WI38 (cell line): ENCODE data around the gene OTOL1.

Experiments used
- H3K4me3 ChIP-seq: 2 replicates; pipeline ENCODE4 v1.5.1; 2011; ENCODE audit warnings: low read depth, mild to moderate bottlenecking, control low read depth, low read length
- TF ChIP-seq, protein P1 (sequence below): IDR thresholded peaks from 2 replicates; pipeline ENCODE4 v1.5.1; 2012; ENCODE audit warnings: low read depth, mild to moderate bottlenecking, control low read depth, low read length

The OTOL1 gene

GRCh38 chr3:161552984-161553560 lies 56.5 kb downstream of the OTOL1 start:
- no peak overlapping the region for H3K4me3 ChIP-seq
- TF ChIP-seq, protein P1, sequence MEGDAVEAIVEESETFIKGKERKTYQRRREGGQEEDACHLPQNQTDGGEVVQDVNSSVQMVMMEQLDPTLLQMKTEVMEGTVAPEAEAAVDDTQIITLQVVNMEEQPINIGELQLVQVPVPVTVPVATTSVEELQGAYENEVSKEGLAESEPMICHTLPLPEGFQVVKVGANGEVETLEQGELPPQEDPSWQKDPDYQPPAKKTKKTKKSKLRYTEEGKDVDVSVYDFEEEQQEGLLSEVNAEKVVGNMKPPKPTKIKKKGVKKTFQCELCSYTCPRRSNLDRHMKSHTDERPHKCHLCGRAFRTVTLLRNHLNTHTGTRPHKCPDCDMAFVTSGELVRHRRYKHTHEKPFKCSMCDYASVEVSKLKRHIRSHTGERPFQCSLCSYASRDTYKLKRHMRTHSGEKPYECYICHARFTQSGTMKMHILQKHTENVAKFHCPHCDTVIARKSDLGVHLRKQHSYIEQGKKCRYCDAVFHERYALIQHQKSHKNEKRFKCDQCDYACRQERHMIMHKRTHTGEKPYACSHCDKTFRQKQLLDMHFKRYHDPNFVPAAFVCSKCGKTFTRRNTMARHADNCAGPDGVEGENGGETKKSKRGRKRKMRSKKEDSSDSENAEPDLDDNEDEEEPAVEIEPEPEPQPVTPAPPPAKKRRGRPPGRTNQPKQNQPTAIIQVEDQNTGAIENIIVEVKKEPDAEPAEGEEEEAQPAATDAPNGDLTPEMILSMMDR = no peak
